RWPE1 (cell line): ENCODE data around the gene TNKS2.
A peak's percentile ranks its signal among the peaks of the same experiment; 100 is the strongest.

ENCODE experiments used
- CTCF ChIA-PET: fragments of 350-600 bp; sonication (Branson Sonifier 250); formaldehyde crosslinking; extraction: SDS; loops from one replicate; lab custom pipeline; 2021; lab: Yijun Ruan, JAX
- POLR2A ChIA-PET: fragments of 400-600 bp; formaldehyde crosslinking; extraction: SDS; loops from one replicate; lab custom pipeline; 2020; ENCODE audit warnings: antibody characterized with exemption; ENCODE audit not compliant: low non-redundant PET; lab: Yijun Ruan, JAX
- DNase-seq: peaks from one replicate; pipeline ENCODE4 v3.0.0; 2012; ENCODE audit warnings: low spot score
- H3K27ac ChIP-seq: fragments of 450-650 bp; 2 replicates; pipeline ENCODE4 v1.5.1; 2017
- CTCF ChIP-seq: fragments of 450-650 bp; conservative IDR thresholded peaks from 2 replicates; pipeline ENCODE4 v1.5.1; 2017; ENCODE audit warnings: low read depth, mild to moderate bottlenecking

Gene TNKS2

GRCh38 chr10:91908337-91909116 is 110.3 kb downstream of the TNKS2 start:
- ChIA-PET POLR2A (no interaction called here), CTCF (interaction anchor here (0.6 to 2.5 kb wide), 10 partner anchors 28 to 691 kb away, joined by 3 to 9 read pairs (median 4); no protein-coding TSS in a partner anchor)
- peak; percentile 66 for DNase-seq
- TF ChIP-seq CTCF: peak; percentile 80
- H3K27ac ChIP-seq: peak overlapping the region; percentile 64

DNA sequence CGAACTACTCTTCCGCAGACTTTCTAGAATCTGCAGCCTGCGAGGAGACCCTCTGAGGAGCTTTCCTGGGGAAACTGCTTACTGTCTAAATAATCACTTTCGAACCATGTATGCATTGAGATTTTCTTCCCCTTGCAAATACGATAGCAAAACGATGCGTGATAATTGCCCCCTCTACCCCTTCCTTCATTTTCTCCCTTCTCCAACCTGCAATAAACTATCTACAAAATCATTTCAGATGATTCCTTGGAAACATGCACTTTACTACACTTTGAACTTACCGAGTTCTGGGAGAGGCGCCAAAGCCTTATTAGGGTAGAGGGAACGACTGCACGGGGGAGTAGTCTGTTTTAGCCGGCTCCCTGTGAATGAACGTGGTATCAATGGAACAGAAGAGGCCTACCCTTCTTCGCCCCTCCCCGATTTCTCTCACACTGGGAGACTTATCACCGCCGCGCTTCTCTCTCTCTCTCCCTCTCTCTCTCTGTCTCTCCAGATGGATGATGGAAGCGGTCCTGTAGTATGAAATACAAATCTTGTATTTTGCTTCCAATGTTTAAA is 111.0 kb downstream of the TNKS2 start, which contains the start of gene FGFBP3:
Gene FGFBP3 (minus strand): TSS at position 370 of the 561 bp plus-strand sequence. CDS start 517 bp downstream, outside the sequence.
- H3K27ac ChIP-seq: peak within 1 kb of the TSS; percentile 64
- peak; percentile 49; the same call in 1 of the 2 replicates for TF ChIP-seq CTCF
- ChIA-PET POLR2A (no interaction called here), CTCF (interaction anchor here (0.6 to 2.5 kb wide), 9 partner anchors 39 to 692 kb away, joined by 3 to 9 read pairs (median 3); no protein-coding TSS in a partner anchor)
- DNase-seq: peak; percentile 55

DNA sequence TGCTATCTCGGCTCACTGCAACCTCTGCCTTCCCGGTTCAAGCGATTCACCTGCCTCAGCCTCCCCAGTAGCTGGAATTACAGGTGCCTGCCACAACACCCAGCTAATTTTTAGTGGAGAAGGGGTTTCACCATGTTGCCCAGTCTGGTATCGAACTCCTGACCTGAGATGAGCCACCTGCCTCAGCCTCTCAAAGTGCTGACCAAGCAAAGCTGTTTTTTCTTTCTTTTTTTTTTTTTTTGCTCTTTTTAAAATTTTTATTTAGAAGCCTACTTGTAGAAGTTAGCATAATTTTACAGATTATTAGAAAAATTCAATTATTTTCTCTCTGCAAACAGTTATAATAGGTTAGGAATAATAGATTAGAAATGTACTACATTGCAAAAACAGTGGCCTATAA is 112.2 kb downstream of the TNKS2 start:
- H3K27ac ChIP-seq: no peak overlapping the region
- no peak for DNase-seq
- ChIA-PET POLR2A (no interaction called here), CTCF (interaction anchor here (0.6 to 0.7 kb wide), 5 partner anchors 57 to 278 kb away, joined by 3 to 6 read pairs (median 3); partner anchors contain the start of gene PPP1R3C)
- no peak for TF ChIP-seq CTCF
